ENCODE data around the gene CHN1.

Gene CHN1

DNA sequence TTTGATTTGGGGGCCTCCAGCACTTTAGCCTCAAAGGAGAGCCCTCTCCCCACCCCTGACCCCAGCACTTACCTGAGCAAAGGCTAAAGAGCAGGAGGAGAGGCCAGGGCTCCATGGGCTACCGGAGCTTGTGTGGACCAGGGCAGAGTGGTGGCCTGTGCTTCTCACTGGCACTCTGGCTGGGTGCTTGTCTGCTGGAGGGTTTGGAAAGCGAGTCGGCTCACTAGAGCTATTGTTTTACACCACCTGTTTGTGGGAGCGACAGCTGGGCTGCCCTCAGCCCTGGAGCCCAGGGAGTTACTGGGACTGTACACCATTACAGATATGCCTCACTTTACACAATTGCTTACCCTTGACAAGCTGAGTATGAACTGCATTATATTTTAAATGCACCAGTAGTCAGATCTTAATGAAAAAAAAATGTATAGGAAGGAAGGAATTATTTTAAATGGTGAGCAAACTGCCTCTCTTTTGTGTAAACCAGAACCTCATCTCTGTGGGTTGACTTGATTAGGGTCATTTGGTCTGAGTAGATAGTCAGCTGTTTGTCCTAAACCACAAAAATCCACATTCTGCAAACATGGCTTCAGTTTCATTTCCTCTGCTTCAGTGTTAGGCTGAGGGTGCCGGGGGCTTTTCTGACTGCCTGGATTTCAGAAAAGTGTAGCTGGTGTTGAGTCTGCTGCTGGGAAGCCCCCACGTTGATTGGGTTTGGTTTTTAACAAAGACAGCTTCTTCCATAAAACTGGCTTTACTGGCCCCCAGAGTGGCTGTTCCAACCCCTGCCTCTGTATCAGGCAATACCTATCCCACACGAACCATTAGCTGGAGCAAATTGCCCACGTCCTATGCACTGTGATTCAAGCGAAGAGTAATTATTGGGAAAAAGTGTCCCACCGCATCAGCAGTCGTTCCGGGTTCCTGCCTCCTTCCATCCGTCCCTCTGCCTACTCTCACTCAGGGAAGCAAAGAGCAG, 240.6 kb downstream of the CHN1 start, which contains the start of gene CHRNA1:
TSS of gene CHRNA1 (minus strand) at position 193 of the 976 bp plus-strand sequence. CDS start at position 115, 78 bp downstream.
- DNase-seq (ENCODE audit: low read depth) = no peak

DNA sequence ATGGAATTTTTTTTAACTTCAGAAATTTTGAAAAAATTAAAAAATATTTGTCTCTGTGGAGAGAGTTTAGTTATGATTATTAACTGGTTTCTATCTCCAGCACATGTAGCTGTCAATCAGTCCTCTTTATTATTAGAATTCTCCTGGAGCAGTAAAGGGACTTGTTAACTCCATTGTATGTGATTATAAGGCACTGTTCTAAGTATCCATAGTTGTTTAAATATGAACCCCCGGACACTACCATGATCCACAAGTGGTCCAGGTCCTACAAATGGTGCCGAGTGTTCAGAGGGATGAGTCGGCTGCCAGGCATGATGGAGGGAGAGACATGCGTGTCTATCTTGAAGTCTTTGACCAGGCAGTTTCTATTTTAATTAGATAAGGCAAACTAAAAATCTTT, 241.4 kb downstream of the CHN1 start:
- DNase-seq (ENCODE audit: low read depth) = no peak

DNA sequence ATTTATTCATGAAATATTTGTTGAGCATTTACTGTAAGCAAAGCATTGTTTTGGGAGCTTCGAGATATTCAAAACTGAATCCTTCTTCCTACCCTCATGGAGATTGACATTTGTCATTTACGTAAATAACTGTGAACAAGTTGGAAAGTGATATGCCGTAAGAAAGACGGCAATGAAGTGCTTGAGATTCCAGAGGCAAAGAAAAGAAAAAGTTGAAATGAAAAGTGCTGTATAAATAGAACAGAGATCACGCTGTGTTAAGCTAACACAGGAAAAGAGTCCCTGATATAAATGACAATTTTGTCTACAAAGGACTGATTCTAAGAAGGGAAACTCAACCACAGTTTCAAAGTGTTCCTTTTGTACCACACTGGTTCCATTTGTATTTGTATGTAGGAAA, 242.7 kb downstream of the CHN1 start:
- DNase-seq (ENCODE audit: low read depth) = no peak

DNA sequence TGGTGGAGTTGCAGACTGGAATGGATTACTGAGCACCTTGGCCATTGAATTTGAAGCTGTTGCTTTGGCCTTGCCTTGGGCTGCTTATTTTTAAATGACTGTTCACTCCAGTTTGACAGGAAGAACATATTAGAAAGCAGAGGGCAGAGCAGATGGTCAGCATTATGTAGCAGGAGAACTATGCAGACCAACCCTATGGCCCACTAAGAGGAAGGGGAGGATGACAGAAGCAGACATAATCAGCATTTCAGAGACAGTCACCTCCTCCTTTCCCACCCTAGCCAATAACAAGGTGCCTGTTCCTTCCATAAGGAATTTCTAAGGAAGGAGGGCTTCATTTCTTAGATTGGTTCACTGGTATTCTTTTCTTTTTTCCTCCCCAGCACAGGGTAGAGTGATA, 243.3 kb downstream of the CHN1 start:
- no peak for DNase-seq (ENCODE audit: low read depth)

DNA sequence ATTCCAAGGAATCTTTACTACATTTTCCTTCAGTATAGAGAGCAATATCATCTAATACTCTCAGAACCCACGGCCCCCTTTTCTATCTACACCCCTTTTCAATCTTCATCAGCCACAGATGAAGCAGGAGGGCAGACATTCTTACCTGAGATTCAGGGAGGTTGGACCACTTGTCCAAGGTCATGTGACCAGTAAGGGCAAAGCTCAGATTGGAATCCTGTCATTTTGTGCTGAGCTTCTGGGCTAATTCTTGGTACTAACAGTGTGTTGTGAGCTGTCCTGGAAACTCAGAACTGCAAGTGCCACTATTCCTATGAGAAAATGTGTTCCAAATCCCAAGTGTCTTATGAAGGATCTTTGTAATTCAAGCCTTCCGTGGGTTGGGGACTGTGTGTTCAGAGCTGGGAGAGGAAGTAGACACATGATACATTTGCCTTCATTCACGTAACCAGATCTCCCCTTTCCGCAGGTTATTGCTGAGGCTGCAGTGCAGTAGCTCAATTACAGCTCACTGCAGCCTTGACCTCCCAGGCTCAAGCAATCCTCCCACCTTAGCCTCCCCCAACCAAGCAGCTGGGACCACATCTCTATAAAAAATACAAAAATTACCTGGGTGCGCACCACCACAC, 244.2 kb downstream of the CHN1 start:
- DNase-seq (ENCODE audit: low read depth) = no peak

DNA sequence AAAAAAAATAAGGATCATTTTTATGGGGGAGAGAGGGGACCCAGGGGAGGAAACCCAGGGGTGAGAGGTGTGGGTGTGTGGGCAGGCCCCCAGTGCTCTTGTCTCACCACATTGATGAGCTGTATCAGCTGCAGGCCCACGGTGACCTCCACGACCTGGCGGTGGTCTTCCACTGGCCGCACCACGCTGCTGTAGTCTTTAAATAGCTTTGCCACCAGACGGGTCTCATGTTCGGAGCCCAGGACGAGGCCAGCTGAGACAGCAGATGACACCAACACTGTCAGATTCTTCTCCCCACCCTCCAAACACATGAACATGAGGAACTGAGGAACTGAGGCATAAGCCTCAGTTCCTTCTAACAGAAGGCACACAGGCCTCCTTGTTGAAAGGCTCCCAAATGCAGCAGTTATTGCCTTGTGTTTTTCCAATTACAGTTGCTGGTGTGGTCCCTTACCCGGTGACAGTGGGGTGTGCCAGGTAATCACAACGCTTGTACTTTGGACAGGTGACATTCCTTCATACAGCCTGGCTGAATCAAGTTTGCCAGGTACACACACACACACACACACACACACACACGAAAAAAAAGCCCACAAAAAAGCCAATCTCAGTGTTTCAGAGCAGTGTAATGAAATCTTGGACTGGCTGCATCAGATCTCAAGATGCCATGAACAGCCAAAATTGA, 245.7 kb downstream of the CHN1 start:
- DNase-seq (ENCODE audit: low read depth) = no peak

DNA sequence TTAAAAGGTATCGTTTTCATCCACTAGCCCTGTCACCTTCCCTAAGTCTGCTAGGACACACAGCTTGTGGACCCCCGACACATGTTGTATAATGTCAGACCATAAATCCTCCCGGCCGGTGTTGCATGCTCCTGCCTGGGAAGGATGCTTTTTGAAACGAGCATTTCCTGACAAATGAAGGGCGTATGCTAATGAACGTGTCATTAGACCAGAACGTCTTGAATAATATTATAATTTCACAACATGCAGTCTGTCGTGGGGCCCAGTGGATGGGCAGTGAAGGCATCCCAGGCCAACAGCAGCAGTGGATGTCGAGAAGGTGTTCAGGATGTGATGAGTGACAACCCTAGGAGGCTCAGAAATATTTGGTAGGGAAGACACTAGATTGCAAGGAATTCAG, 248.4 kb downstream of the CHN1 start:
- no peak for DNase-seq (ENCODE audit: low read depth)

DNA sequence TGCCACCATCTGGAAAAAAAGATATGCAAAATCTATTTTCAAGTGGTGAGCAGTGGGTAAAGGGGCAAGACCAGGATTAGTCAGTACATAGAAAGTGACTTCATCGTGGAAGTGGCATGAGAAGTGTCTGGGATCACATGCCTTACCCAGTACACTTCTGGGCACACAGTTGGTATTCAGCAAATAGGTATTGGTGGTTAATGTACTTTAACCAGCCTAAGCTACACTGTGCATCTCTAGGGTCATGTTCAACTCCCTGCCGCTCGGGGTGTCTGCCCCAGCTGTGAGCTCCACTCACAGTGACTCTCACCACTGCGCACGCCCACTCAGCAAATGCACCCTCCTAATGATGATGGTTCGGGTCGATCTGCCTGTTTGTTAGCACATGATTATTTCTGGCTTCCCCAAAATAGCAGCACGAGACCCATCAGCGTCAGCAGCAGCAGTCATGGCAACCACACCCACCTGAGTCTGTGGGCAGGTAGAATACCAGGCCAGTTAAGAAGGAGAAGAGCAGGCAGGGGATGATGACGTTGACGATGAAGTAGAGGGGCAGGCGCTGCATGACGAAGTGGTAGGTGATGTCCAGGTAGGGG, 252.0 kb downstream of the CHN1 start:
- no peak for DNase-seq (ENCODE audit: low read depth)

DNA sequence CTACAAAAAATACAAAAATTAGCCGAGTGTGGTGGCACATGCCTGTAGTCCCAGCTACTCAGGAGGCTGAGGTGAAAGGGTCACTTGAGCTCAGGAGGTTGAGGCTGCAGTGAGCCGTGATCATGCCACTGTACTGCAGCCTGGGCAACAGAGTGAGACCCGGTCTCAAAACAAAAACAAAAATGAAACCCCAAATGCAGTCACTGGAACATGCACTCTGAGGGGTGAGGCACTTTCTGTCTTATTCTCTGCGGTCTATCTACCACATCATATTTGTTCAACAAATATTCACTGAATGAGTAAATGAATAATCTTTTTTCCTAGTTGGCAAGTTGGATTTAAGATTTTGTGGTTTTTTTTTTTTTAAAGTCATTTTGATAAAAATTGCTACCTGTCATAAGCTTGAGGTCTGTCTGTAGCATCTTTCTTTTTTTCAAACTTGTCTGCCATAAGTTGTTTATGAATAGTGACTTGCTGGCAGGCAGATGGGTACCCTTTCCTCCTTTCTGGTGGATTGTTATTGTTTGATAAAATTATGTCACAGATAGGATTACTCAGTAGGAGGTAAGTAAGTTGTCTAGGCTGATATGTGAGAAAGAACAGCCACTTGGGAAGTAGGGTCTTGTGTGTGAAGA, 252.7 kb downstream of the CHN1 start:
- DNase-seq (ENCODE audit: low read depth) = no peak

DNA sequence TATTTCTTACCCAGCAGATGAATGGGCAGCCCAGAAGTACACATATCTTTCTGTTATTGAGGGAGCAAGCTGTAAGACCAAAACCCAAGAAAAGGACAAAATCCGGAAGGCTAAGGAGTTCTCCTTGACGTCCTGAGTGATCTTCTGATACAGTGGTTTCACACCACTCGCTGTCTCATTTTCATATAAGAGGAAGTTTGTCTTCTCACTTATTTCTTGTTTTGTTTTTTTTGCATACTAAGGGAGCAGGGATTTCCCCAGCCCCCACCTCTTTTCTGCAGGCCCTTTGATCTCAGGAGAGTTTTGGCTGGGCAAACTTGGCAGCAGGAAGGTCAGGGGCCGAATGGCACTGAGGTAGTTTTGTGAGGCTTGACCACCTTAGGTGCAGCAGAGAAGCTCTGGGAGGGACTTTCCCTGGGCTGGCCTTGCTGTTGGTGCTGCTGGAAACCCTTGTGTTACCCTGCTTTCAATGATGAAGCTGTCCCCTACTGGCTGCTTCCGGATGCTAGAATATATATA, 254.2 kb downstream of the CHN1 start:
- DNase-seq (ENCODE audit: low read depth) = no peak

DNA sequence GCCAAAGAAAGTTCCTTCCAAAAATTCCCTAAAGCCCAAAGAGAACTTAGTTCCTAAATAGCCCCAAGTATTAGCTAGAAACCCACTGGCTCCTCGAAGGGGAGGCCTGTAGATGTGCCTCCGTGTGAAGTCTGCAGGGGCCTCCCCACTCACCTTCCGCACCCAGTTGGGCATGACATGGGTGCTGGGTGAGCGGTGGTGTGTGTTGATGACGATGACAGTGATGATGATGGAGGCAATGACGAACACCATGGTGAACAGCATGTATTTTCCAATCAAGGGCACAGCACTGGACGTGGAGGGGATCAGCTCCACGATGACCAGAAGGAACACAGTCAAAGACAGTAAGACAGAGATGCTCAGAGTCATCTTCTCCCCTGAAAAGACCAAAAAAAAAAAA, 255.4 kb downstream of the CHN1 start:
- DNase-seq (ENCODE audit: low read depth) = no peak

DNA sequence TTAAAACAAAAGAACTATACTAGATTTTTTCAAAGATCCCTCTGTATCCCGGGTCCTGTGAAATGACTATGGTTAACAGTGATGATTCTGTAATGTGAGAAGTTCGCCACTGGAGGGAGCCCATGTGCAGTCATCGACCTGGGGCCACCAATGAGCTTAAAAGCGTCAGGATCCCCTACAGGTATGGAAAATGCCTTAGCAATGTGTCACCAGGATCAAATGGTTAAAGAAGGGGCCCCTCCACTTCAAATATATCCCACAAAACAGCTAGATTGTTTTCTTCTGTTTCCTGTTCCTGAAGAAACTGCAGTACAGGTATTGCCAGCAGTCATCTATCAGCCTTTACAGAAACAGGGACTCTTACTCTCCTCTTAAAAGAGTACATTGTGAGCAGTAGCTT, 256.2 kb downstream of the CHN1 start:
- peak; percentile 18 for DNase-seq (ENCODE audit: low read depth)
